ENCODE results near the gene FOXO1. TPM values are rescaled to one million over a fixed set of nuclear protein-coding genes. Genes with fewer than 3 reads are reported as not detected.

The FOXO1 gene
- total RNA-seq, 1 donor from 2014 or later: 65.8 TPM

DNA sequence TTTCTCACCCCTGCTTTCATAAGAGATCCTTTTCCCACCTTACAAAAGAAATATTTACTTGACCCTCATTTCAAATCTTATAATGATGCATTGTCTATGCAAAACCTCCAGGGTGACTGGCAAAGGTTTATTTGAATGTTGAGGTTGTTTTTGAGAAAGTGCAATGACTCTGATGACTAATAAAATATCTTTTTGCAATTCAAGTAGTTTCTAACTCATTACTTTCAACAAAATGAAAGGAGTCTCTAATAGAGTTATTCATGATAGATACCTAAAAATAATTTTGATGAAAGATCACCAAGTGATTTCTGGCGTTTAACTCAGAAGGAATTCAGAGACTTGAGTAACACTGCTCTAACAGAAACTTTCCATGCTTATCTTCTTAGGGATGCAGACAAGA lies 144.2 kb downstream of the FOXO1 start:
- DNase-seq (ENCODE audit: low spot score): no peak
- TF ChIP-seq, protein P1, sequence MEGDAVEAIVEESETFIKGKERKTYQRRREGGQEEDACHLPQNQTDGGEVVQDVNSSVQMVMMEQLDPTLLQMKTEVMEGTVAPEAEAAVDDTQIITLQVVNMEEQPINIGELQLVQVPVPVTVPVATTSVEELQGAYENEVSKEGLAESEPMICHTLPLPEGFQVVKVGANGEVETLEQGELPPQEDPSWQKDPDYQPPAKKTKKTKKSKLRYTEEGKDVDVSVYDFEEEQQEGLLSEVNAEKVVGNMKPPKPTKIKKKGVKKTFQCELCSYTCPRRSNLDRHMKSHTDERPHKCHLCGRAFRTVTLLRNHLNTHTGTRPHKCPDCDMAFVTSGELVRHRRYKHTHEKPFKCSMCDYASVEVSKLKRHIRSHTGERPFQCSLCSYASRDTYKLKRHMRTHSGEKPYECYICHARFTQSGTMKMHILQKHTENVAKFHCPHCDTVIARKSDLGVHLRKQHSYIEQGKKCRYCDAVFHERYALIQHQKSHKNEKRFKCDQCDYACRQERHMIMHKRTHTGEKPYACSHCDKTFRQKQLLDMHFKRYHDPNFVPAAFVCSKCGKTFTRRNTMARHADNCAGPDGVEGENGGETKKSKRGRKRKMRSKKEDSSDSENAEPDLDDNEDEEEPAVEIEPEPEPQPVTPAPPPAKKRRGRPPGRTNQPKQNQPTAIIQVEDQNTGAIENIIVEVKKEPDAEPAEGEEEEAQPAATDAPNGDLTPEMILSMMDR (IDR thresholded peaks at IDR 0.05; ENCODE audit: unreplicated experiment): no peak
- H3K27me3 Mint-ChIP-seq (ENCODE audit: unreplicated experiment): no peaks in the 10 kb centered on the region
- H3K4me1 Mint-ChIP-seq (ENCODE audit: unreplicated experiment): peaks cover 2% of the 10 kb centered on the region
- no peaks in the 10 kb centered on the region for H3K36me3 Mint-ChIP-seq (ENCODE audit: low read depth, unreplicated experiment)
- H3K4me3 Mint-ChIP-seq (ENCODE audit: unreplicated experiment): no peak overlapping the region
- no peaks in the 10 kb centered on the region for H3K9me3 Mint-ChIP-seq (ENCODE audit: unreplicated experiment)
- no peak overlapping the region for H3K27ac Mint-ChIP-seq (ENCODE audit: unreplicated experiment)

DNA sequence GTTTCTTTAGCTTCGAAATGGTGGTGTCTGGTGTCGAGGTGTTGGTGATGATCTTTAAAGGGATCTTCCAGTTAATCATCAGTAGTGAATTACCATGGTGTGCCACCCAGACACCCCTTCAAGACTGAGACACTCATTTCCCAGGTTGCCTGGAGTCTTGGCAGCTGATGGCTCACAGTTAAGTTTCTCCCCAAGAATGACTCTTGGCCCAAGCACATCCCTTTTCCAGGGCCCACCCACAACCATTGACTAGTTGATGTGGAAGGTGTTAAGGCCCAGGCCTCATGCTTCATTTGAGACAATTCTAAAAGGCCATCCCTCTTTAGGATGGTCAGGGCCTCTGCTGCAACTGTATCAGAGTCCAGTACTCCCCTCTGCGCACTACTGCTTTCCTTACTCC lies 145.5 kb downstream of the FOXO1 start:
- DNase-seq (ENCODE audit: low spot score): no peak
- TF ChIP-seq, protein P1 (IDR thresholded peaks at IDR 0.05; ENCODE audit: unreplicated experiment): no peak
- Mint-ChIP-seq H3K4me3 (ENCODE audit: unreplicated experiment) (no peak overlapping the region), H3K4me1 (ENCODE audit: unreplicated experiment) (peaks cover 5% of the 10 kb centered on the region), H3K27ac (ENCODE audit: unreplicated experiment) (no peak overlapping the region), H3K36me3 (ENCODE audit: low read depth, unreplicated experiment) (no peaks in the 10 kb centered on the region), H3K27me3 (ENCODE audit: unreplicated experiment) (peaks cover 1% of the 10 kb centered on the region), H3K9me3 (ENCODE audit: unreplicated experiment) (no peaks in the 10 kb centered on the region)

DNA sequence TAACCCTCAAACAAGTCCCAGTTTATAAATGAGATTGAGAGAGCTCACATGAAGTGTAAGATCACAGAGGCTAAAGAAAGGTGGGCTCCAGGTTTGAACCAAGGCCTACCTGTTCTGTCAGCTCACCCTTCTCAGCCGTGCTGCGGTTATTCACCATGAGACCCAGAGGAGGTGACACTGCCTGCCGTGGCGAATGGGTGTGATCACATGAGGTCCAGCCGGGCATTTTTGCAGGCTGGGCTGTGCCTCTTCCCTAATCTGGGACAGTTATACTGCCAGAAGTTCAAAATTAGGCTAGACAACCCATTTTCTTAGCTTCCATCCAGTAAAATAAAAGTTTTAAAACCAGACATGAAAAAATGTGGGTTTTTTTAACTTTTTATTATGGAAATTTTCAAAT lies 146.8 kb downstream of the FOXO1 start:
- Mint-ChIP-seq H3K27me3 (ENCODE audit: unreplicated experiment) (peaks cover 3% of the 10 kb centered on the region), H3K9me3 (ENCODE audit: unreplicated experiment) (no peaks in the 10 kb centered on the region), H3K27ac (ENCODE audit: unreplicated experiment) (no peak overlapping the region), H3K36me3 (ENCODE audit: low read depth, unreplicated experiment) (no peaks in the 10 kb centered on the region), H3K4me1 (ENCODE audit: unreplicated experiment) (peaks cover 7% of the 10 kb centered on the region), H3K4me3 (ENCODE audit: unreplicated experiment) (no peak overlapping the region)
- no peak for DNase-seq (ENCODE audit: low spot score)
- TF ChIP-seq, protein P1 (IDR thresholded peaks at IDR 0.05; ENCODE audit: unreplicated experiment): no peak

DNA sequence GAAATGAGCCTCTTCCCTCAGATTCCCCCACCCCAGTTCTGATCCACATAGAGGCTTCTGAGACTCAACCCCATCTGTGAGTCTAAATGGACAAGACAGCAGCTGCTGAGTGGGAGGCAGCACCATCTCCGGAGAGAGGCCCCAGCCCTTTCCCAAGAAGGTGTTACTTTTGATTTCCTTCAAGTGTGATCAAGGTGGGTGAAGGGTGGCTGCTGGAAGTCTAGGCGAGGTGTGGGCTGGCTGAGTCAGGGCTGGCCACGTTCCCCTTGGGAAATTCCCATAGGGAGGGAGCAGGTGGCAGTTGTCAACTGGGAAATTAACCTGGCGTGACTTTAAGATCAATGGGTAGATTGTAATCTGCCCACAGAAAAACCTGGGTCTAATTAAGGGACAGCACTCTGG lies 148.0 kb downstream of the FOXO1 start:
- DNase-seq (ENCODE audit: low spot score): no peak
- Mint-ChIP-seq H3K27ac (ENCODE audit: unreplicated experiment) (no peak overlapping the region), H3K4me1 (ENCODE audit: unreplicated experiment) (peaks cover 7% of the 10 kb centered on the region), H3K36me3 (ENCODE audit: low read depth, unreplicated experiment) (no peaks in the 10 kb centered on the region), H3K27me3 (ENCODE audit: unreplicated experiment) (peaks cover 3% of the 10 kb centered on the region), H3K4me3 (ENCODE audit: unreplicated experiment) (no peak overlapping the region), H3K9me3 (ENCODE audit: unreplicated experiment) (no peaks in the 10 kb centered on the region)
- TF ChIP-seq, protein P1 (IDR thresholded peaks at IDR 0.05; ENCODE audit: unreplicated experiment): no peak

DNA sequence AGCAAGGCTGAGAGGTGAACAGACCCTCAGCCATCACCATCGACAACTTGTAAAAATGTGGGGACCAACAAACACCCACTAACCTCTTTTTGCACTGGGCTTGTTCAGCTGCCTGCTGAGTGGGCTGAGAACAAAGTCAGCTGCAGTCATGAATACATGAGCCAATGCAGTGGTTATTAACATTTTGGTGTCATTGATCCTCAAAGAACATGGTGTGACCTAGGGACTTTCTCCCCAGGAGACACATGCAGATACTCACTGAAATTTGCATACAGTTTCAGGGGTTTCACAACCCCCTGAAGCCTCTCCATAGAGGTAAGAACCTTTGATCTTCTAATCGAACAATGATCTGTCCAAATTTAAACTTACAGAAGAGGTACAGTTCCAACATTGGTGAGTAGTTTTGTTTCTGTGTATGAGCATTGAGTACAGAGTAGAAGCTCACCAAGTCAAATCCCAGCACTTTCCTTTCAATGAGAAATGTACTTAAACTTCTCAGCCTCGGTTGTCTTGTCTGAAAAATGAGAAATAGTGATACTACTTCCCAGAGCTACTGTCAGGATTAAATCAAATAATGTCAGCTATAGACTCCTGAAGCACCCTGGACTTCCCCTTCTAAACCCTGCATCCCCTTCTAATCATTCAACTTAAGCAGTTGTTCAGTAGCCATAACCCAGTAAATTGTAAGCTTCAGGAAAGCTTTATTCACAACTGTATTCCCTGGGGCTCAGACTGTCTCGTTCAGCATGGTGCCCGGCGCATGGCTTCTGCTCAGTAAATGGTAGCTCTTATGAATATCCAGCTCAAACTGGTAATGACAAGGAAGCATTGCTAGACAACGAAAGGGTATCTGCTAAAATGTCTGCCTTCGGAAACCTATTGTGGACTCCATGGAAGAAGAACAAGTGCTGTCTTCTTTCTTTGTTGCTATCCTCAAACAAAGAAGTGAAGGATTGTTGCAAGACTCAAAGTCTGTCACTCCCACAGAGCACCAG lies 148.7 kb downstream of the FOXO1 start:
- TF ChIP-seq, protein P1 (IDR thresholded peaks at IDR 0.05; ENCODE audit: unreplicated experiment): no peak
- H3K9me3 Mint-ChIP-seq (ENCODE audit: unreplicated experiment): no peaks in the 10 kb centered on the region
- H3K27ac Mint-ChIP-seq (ENCODE audit: unreplicated experiment): no peak overlapping the region
- H3K4me3 Mint-ChIP-seq (ENCODE audit: unreplicated experiment): no peak overlapping the region
- DNase-seq (ENCODE audit: low spot score): no peak
- H3K36me3 Mint-ChIP-seq (ENCODE audit: low read depth, unreplicated experiment): no peaks in the 10 kb centered on the region
- H3K27me3 Mint-ChIP-seq (ENCODE audit: unreplicated experiment): peaks cover 3% of the 10 kb centered on the region
- H3K4me1 Mint-ChIP-seq (ENCODE audit: unreplicated experiment): peaks cover 7% of the 10 kb centered on the region
